NOMO-1 treated with DMSO at 0.1 percent for 48 hours (cell line): ENCODE measurements around the gene DNAH10.

ENCODE experiments used
- DNase-seq: peaks from one replicate; lab custom pipeline; 2025; ENCODE audit not compliant: unreplicated experiment; lab: John Stamatoyannopoulos, UW

The DNAH10 gene

GRCh38 chr12:123879691-123880090 lies 117.6 kb downstream of the DNAH10 start:
- no peak for DNase-seq

- no peak for DNase-seq
Observed at GRCh38 chr12:123882161-123882705, 120.1 kb downstream of the DNAH10 start.

GRCh38 chr12:123886258-123886657 lies 124.2 kb downstream of the DNAH10 start:
- DNase-seq, result no peak

GRCh38 chr12:123886931-123887582 lies 125.0 kb downstream of the DNAH10 start:
- DNase-seq, result no peak

- DNase-seq, result peak; percentile 65
Observed at GRCh38 chr12:123888989-123889388, 126.9 kb downstream of the DNAH10 start.

- peak; percentile 18 for DNase-seq
Observed at GRCh38 chr12:123889848-123890535, 127.9 kb downstream of the DNAH10 start.

- DNase-seq, result no peak
Observed at GRCh38 chr12:123890536-123890902, 128.4 kb downstream of the DNAH10 start.

GRCh38 chr12:123891011-123891410 lies 128.9 kb downstream of the DNAH10 start:
- DNase-seq, result no peak

- no peak for DNase-seq
Observed at GRCh38 chr12:123891516-123892179, 129.5 kb downstream of the DNAH10 start.

- DNase-seq, result no peak
Observed at GRCh38 chr12:123892180-123892559, 130.1 kb downstream of the DNAH10 start.

GRCh38 chr12:123892853-123893252 lies 130.8 kb downstream of the DNAH10 start:
- DNase-seq, result no peak

GRCh38 chr12:123893276-123893675 lies 131.2 kb downstream of the DNAH10 start:
- no peak for DNase-seq

- DNase-seq, result no peak
Observed at GRCh38 chr12:123894823-123895345, 132.8 kb downstream of the DNAH10 start.

GRCh38 chr12:123895451-123895850 lies 133.3 kb downstream of the DNAH10 start:
- no peak for DNase-seq

GRCh38 chr12:123896767-123897166 lies 134.7 kb downstream of the DNAH10 start:
- no peak for DNase-seq

- DNase-seq, result no peak
Observed at GRCh38 chr12:123897221-123897620, 135.1 kb downstream of the DNAH10 start.

GRCh38 chr12:123898673-123899072 lies 136.6 kb downstream of the DNAH10 start:
- no peak for DNase-seq

GRCh38 chr12:123899368-123899767 lies 137.3 kb downstream of the DNAH10 start:
- no peak for DNase-seq

GRCh38 chr12:123900871-123901376 lies 138.8 kb downstream of the DNAH10 start:
- DNase-seq, result no peak

GRCh38 chr12:123902821-123903220 lies 140.7 kb downstream of the DNAH10 start:
- DNase-seq, result no peak

GRCh38 chr12:123903301-123904065 lies 141.4 kb downstream of the DNAH10 start:
- no peak for DNase-seq
